ENCODE measurements around the gene C4BPA. TPM values are rescaled to one million over a fixed set of nuclear protein-coding genes. Genes with fewer than 3 reads are reported as not detected.

The C4BPA gene
- total RNA-seq, 1 experiment from 2014 or later = not detected

DNA sequence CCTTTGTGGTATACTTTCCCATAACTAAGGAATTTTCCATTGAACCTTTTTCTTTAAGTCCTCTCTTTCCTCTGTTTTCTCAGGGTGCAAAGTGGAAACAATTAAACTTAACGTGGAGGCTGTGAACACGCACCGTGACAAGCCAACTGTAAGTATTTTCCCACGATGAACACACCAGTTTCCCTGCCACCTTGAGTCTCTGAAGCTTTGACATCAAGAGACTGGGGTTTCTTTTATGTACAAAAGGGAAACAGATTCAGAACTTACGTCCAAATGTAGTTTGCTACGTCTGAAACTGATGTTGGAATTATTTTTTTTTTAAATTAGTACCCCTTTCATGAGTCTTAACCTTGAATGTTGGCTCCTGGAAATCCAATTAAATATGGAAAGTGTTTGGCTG lies 32.6 kb upstream of the C4BPA start:
- Histone ChIP-seq H3K4me1 (ENCODE audit: insufficient read depth, low read length) (no peaks in the 10 kb centered on the region), H2AK5ac (ENCODE audit: insufficient read length, low read length) (no peak overlapping the region), H2BK12ac (ENCODE audit: insufficient read length, low read depth, low read length) (no peak overlapping the region), H3K9me3 (ENCODE audit: control insufficient read depth, low read depth, low read length) (no peaks in the 10 kb centered on the region), H3K18ac (ENCODE audit: insufficient read length, low read depth, low read length) (no peak overlapping the region), H4K91ac (ENCODE audit: insufficient read length, low read depth, low read length) (no peak overlapping the region), H2BK120ac (ENCODE audit: low read depth, low read length, poor library complexity, severe bottlenecking) (no peak overlapping the region), H3K14ac (ENCODE audit: insufficient read depth, low read length) (no peak overlapping the region), H3T11ph (ENCODE audit: low read length) (no peak overlapping the region), H2BK5ac (ENCODE audit: insufficient read length, low read length) (no peak overlapping the region), H3K27ac (ENCODE audit: insufficient read length, low read depth, low read length) (no peak overlapping the region), H3K79me2 (ENCODE audit: insufficient read depth, low read length) (no peaks in the 10 kb centered on the region), H3K56ac (ENCODE audit: insufficient read length, low read depth, low read length) (no peak overlapping the region), H4K5ac (ENCODE audit: insufficient read length, low read depth, low read length) (no peak overlapping the region), H3K27me3 (ENCODE audit: insufficient read depth, low read length) (no peaks in the 10 kb centered on the region), H4K8ac (replicated peaks; ENCODE audit: insufficient read length, low read depth, low read length) (no peak overlapping the region), H3K23me2 (ENCODE audit: insufficient read length, low read depth, low read length, poor library complexity, severe bottlenecking) (no peaks in the 10 kb centered on the region), H3K9ac (ENCODE audit: extremely low read depth, insufficient read length, low read length) (no peak overlapping the region), H2BK15ac (ENCODE audit: low read depth, low read length) (no peak overlapping the region), H3K79me1 (ENCODE audit: insufficient read depth, low read depth, low read length, poor library complexity, severe bottlenecking) (no peaks in the 10 kb centered on the region), H4K20me1 (ENCODE audit: control insufficient read depth, insufficient read depth, insufficient read length) (no peaks in the 10 kb centered on the region), H2AFZ (ENCODE audit: low read length) (no peak overlapping the region), H2BK20ac (ENCODE audit: low read depth, low read length, poor library complexity, severe bottlenecking) (no peak overlapping the region), H3K4ac (ENCODE audit: low read depth, low read length) (no peak overlapping the region), H3K23ac (ENCODE audit: insufficient read length, low read depth, low read length) (no peak overlapping the region), H3K4me2 (ENCODE audit: insufficient read depth, insufficient read length, low read length) (no peak overlapping the region)
- TF ChIP-seq, protein P1, sequence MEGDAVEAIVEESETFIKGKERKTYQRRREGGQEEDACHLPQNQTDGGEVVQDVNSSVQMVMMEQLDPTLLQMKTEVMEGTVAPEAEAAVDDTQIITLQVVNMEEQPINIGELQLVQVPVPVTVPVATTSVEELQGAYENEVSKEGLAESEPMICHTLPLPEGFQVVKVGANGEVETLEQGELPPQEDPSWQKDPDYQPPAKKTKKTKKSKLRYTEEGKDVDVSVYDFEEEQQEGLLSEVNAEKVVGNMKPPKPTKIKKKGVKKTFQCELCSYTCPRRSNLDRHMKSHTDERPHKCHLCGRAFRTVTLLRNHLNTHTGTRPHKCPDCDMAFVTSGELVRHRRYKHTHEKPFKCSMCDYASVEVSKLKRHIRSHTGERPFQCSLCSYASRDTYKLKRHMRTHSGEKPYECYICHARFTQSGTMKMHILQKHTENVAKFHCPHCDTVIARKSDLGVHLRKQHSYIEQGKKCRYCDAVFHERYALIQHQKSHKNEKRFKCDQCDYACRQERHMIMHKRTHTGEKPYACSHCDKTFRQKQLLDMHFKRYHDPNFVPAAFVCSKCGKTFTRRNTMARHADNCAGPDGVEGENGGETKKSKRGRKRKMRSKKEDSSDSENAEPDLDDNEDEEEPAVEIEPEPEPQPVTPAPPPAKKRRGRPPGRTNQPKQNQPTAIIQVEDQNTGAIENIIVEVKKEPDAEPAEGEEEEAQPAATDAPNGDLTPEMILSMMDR (conservative IDR thresholded peaks at IDR 0.05) = no peak
- WGBS (ENCODE audit: extremely low coverage, insufficient read length, low lambda C conversion rate) = no CpG with 5 or more reads among the region's 6 CpGs
- Mint-ChIP-seq H3K4me1 (no peaks in the 10 kb centered on the region), H3K9me3 (no peaks in the 10 kb centered on the region), H3K27me3 (ENCODE audit: low read depth) (no peaks in the 10 kb centered on the region), H3K27ac (no peak overlapping the region), H3K36me3 (ENCODE audit: insufficient read depth in 1 of 3, low read depth in 3 of 3) (peaks cover 4 to 26% (median 22%) of the 10 kb centered on the region in 3 experiments; a peak in 6 of 7 replicates), H3K4me3 (no peak overlapping the region)
- no peak for DNase-seq

All from H9 (cell line).